Heart left ventricle (tissue), 13 donors: ENCODE measurements around the gene ARRDC2.

ENCODE experiments used
- CTCF ChIP-seq, 12 donors: fragments of 200-600 bp; sonication (generic) in 4 of 12; IDR thresholded peaks; one replicate each; pipeline versions ENCODE4 v1.5.0 to v1.8.0; 2018 to 2022; ENCODE audit warnings: antibody characterized with exemption in 12 of 12, mild to moderate bottlenecking in 5 of 12
- POLR2A ChIP-seq, 2 donors: fragments of 450-650 bp; IDR thresholded peaks; one replicate each; pipeline ENCODE4 v1.6.1; 2017; ENCODE audit warnings: antibody characterized with exemption in 2 of 2, mild to moderate bottlenecking in 2 of 2, moderate library complexity in 2 of 2
- donor health status: ischemic (EF 13 %, LVEDD 7.1; RV severe dilation, severe dysfunction).
- donor health status: DM: no; HTN: yes; CAD: no.
- donor health status: DM: no; HTN: no; CAD: no.
- donor health status: ischemic (EF 25% LVEDD 6.9; RV normal size, moderate dysfunction).
- donor health status: ischemic (EF 25% LVEDD 5.7; RV mildly dilated, moderate dysfunction).
- donor health status: ischemic (EF 35%, LVEDD 5.7; RV mildly dilated, moderate dysfunction).
- donor health status: nonischemic (EF 11% LVEDD 7.7; RV severe dilation, severe dysfunction).
- donor health status: DM: yes; HTN: yes; CAD: no.
- donor health status: PGD.
- donor health status: ischemic (EF 29% LVEDD 5.4; RV normal size, mild dysfunction).
- donor health status: nonischemic (EF 23%, LVEDD 6.1; RV moderate dilation, normal function).

GRCh38 chr19:18009412-18010066 lies 1.6 kb downstream of the ARRDC2 start:
- no peak for TF ChIP-seq POLR2A (IDR thresholded peaks at IDR 0.05)
- TF ChIP-seq CTCF (IDR thresholded peaks at IDR 0.05), result no peak
